ENCODE data around the gene TEX11.
"Not testable (repeated sequence)": the region's sequence is repeated elsewhere in the genome, so short reads cannot be mapped to it uniquely, and the experiment has no call there.

Gene TEX11

GRCh38 chrX:70762285-70762684 is 146.2 kb downstream of the TEX11 start:
- CTCF ChIA-PET: interaction anchor here (0.6 kb wide), 1 partner anchor 14 kb away, joined by 3 read pairs; no protein-coding TSS in a partner anchor
- no peak overlapping the region for H3K27ac ChIP-seq
- no peak for TF ChIP-seq CTCF (conservative IDR thresholded peaks at IDR 0.05; ENCODE audit: low read depth)
- no peak for DNase-seq (ENCODE audit: low spot score)
- POLR2A ChIA-PET (ENCODE audit: low non-redundant PET): no interaction called here

- TF ChIP-seq CTCF (conservative IDR thresholded peaks at IDR 0.05; ENCODE audit: low read depth): no peak
- POLR2A ChIA-PET (ENCODE audit: low non-redundant PET): no interaction called here
- CTCF ChIA-PET: interaction anchor here (0.6 to 1.2 kb wide), 2 partner anchors 14 to 39 kb away, joined by 3 to 4 read pairs; no protein-coding TSS in a partner anchor
- no peak overlapping the region for H3K27ac ChIP-seq
- DNase-seq (ENCODE audit: low spot score): no peak
These were observed 152.7 kb downstream of the TEX11 start for GRCh38 chrX:70755850-70756249.

DNA sequence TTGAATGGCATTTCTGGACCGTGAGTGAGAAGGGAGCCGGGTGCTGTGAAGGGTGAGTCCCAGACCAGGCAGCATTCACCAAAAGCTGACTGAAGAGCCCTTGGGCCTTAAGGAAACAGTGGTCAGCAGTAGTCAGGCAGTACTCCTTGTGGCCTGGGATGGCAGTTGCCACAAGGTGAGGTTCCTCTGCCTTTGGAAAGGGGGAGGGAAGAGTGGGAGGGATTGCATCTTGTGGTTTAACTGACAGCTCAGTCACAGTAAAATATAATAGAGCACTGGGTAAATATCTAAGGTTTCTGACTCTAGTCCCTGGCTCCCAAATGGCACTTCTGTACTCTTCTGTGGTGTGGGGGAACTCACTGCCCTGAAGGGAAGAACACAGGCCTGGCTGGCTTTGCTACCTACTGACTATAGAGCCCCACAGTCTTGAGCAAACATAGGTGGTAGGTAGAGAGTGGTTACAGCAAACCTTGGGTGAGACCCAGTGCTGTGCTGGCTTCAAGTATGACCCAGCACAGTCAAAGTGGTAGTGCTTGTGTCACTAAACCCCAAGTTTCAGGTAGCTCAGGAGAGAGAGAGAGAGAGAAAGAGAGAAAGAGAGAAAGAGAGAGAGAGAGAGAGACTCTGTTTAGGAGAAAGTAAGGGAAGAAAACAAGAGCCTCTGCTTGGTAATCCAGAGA is 154.2 kb downstream of the TEX11 start:
- DNase-seq (ENCODE audit: low spot score): no peak
- H3K27ac ChIP-seq: no peak overlapping the region
- no peak for TF ChIP-seq CTCF (conservative IDR thresholded peaks at IDR 0.05; ENCODE audit: low read depth)
- ChIA-PET POLR2A (ENCODE audit: low non-redundant PET) (no interaction called here), CTCF (no interaction called here)

DNA sequence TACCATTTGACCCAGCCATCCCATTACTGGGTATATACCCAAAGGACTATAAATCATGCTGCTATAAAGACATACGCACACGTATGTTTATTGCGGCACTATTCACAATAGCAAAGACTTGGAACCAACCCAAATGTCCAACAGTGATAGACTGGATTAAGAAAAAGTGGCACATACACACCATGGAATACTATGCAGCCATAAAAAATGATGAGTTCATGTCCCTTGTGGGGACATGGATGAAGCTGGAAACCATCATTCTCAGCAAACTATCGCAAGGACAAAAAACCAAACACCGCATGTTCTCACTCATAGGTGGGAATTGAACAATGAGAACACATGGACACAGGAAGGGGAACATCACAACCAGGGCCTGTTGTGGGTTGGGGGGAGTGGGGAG is 174.7 kb downstream of the TEX11 start:
- DNase-seq (ENCODE audit: low spot score); H3K27ac ChIP-seq; CTCF ChIA-PET; POLR2A ChIA-PET (ENCODE audit: low non-redundant PET): not testable (repeated sequence)

DNA sequence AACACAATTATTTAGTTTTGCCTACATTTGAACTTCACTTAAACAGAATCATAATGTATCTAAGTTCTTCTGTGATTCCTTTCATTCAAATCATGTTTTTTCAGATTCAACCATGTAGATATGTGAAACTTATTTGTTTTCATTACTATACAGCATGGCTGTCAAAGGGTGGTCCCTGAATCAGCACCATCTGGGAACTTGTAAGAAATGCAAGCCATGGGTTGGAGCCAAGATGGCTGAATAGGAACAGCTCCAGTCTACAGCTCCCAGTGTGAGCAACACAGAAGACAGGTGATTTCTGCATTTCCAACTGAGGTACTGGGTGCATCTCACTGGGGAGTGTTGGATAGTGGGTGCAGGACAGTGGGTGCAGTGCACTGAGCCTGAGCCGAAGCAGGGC is 180.6 kb downstream of the TEX11 start:
- CTCF ChIA-PET: not testable (repeated sequence)

GRCh38 chrX:70720721-70721120 is 187.8 kb downstream of the TEX11 start:
- POLR2A ChIA-PET (ENCODE audit: low non-redundant PET): no interaction called here
- DNase-seq (ENCODE audit: low spot score): peak; percentile 3

More for the DNA sequence above, 180.6 kb downstream of the TEX11 start:
- H3K27ac ChIP-seq; DNase-seq (ENCODE audit: low spot score); POLR2A ChIA-PET (ENCODE audit: low non-redundant PET): not testable (repeated sequence)

GRCh38 chrX:70711336-70711735 is 197.2 kb downstream of the TEX11 start:
- DNase-seq (ENCODE audit: low spot score); CTCF ChIA-PET; POLR2A ChIA-PET (ENCODE audit: low non-redundant PET); H3K27ac ChIP-seq: not testable (repeated sequence)

More at GRCh38 chrX:70720721-70721120, 187.8 kb downstream of the TEX11 start:
- CTCF ChIA-PET: no interaction called here
- H3K27ac ChIP-seq: no peak overlapping the region
- TF ChIP-seq CTCF (conservative IDR thresholded peaks at IDR 0.05; ENCODE audit: low read depth): no peak

DNA sequence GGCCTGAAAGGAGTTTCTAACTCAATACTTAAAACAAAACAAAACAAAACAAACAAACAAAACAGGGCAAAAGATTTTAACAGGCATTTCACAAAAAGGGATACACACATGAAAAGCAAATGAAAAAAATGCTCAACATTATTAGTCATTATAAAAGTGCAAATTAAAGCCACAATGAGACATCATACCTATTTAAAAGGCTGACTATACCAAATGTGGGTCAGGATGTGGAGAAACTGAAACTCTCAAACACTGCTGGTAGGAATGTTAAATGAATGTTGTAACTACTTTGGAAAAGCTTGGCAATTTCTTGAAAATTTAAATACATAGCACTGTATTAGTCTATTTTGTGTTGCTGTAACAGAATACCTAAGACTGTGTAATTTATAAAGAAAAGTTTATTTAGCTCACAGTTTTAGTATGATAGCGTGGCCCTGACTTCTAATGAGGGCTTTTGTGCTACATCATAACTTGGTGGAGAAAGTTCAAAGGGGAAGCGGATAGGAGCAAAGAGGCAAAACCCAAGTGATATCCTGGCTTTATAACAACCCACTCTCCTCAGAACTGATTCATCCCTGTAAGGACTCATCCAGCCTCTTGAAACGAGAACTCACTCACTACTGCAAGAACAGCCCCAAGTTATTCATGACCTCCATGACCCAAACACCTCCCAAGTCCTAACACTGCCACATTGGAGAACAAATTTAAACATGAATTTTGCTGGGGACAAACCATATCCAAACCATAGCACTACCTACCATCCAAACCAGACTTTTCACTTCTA is 214.0 kb downstream of the TEX11 start:
- ChIA-PET POLR2A (ENCODE audit: low non-redundant PET) (no interaction called here), CTCF (interaction anchor here (0.7 kb wide), 1 partner anchor 24 kb away, joined by 3 read pairs; no protein-coding TSS in a partner anchor)
- H3K27ac ChIP-seq: no peak overlapping the region
- DNase-seq (ENCODE audit: low spot score): no peak
- TF ChIP-seq CTCF (conservative IDR thresholded peaks at IDR 0.05; ENCODE audit: low read depth): no peak

DNA sequence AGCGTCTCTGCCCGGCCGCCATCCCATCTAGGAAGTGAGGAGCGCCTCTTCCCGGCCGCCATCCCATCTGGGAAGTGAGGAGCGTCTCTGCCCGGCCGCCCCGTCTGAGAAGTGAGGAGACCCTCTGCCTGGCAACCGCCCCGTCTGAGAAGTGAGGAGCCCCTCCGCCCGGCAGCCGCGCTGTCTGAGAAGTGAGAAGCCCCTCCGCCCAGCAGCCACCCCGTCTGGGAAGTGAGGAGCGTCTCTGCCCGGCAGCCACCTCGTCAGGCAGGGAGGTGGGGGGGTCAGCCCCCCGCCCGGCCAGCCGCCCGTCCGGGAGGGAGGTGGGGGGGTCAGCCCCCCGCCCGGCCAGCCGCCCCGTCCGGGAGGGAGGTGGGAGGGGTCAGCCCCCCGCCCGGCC is 229.1 kb downstream of the TEX11 start:
- CTCF ChIA-PET; DNase-seq (ENCODE audit: low spot score); POLR2A ChIA-PET (ENCODE audit: low non-redundant PET); H3K27ac ChIP-seq: not testable (repeated sequence)

Data from RWPE1 (cell line).